LNCaP clone FGC (cell line): Measurements from ENCODE around the gene LIF.

Experiments used
- DNase-seq: peaks from one replicate; pipeline ENCODE4 v3.0.0-alpha.2; 2011; ENCODE audit warnings: low read depth
- H3K4me3 ChIP-seq: 2 replicates; pipeline ENCODE4 v1.5.1; 2011; ENCODE audit warnings: mild to moderate bottlenecking, low read depth, low read length, control low read depth
- CTCF ChIP-seq: IDR thresholded peaks from 2 replicates; pipeline ENCODE4 v1.5.1; 2012; ENCODE audit warnings: mild to moderate bottlenecking; ENCODE audit not compliant: control insufficient read depth, insufficient read depth; ENCODE audit errors: extremely low read depth

Gene LIF

GRCh38 chr22:30248484-30248883 is 1.9 kb upstream of the LIF start:
- no peak overlapping the region for H3K4me3 ChIP-seq
- no peak for DNase-seq
- no peak for TF ChIP-seq CTCF

GRCh38 chr22:30247974-30248373 is 1.4 kb upstream of the LIF start:
- no peak for DNase-seq
- no peak overlapping the region for H3K4me3 ChIP-seq
- no peak for TF ChIP-seq CTCF

- no peak for DNase-seq
- no peak for TF ChIP-seq CTCF
- no peak overlapping the region for H3K4me3 ChIP-seq
These were observed 1.0 kb upstream of the LIF start for GRCh38 chr22:30247561-30247960.

DNA sequence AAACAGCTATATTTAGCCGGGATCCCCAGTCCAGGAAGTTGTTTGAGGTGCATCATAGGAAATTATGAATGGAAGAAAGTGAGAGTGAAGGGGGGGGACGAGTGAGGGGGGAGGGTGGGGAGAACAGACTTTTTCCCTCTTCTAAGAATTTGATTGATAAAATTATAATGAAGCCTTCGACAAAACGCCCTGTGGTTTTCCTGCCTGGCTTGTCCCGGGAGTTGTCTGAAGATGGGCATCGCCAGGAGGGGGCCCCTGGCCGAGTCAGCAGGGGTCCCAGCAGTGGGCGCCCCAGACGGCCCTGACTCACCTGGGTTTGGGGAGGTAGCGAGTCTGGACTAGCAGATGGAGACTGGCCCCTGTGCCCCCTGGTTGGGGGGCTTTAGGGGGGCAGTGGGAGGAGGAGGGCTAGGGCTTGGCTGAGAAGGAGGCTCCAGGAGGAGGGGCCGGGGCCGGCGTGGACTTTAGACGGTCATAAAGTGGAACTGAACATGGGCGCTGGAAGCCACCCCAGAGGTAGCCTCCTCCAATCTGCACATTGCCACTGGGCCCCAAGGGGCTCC is 336 bp upstream of the LIF start:
- peak overlapping the region; percentile 67 for H3K4me3 ChIP-seq
- no peak for DNase-seq
- no peak for TF ChIP-seq CTCF

DNA sequence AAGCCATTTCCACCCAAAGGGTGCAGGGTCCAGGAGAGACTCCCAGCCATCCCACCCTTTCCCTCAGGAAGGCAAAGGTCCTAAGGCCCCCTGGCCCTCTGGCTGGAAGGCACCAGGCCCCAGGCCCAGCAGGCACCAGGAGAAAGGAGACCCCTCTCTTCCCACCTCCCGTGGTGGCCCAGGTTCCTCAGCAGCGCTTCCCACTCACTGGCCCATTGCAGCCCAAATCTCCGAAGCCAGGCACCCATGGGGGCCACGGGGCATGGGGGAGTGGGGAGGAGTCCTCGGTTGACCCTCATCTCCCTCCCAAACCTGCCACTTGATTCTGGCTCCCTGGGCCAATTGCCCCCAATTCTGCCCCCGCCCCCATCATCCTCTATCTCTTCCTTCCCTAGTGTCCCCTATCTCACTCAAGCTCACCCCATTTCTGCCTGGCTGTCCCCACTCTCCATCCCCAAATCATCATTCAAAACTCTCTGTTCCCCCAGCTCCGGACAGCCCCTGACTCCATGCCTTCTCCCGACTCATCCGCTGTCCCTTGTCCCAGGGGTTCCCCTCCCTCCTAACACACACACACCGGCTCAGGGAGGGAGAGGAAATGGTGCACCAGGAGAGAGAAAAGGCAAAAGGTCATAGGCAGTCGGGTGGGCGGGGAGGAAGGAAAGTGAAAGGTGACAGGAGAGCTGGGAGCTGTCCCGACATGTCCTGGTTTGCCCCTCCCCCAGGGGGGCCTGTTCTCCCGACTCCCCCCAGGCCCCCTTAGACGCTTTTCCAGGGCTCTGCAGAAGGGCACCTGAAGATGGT is 1.2 kb downstream of the LIF start:
- DNase-seq: peak; percentile 1
- H3K4me3 ChIP-seq: peak overlapping the region; percentile 67
- no peak for TF ChIP-seq CTCF

GRCh38 chr22:30244641-30245040 is 1.9 kb downstream of the LIF start:
- DNase-seq: no peak
- TF ChIP-seq CTCF: no peak
- no peak overlapping the region for H3K4me3 ChIP-seq
